22Rv1 (cell line): Measurements from ENCODE around the gene CCDC170.

Experiments used
- H3K27ac ChIP-seq: fragments of 450-650 bp; 2 replicates; pipeline ENCODE4 v1.5.1; 2017
- ZFX ChIP-seq: fragments of 450-650 bp; IDR thresholded peaks from 2 replicates; pipeline ENCODE4 v1.6.1; 2017; ENCODE audit warnings: antibody characterized with exemption, borderline replicate concordance
- TF ChIP-seq, protein P1 (sequence below): fragments of 450-650 bp; IDR thresholded peaks from 2 replicates; pipeline ENCODE4 v1.5.1; 2017; ENCODE audit warnings: mild to moderate bottlenecking

Gene CCDC170

DNA sequence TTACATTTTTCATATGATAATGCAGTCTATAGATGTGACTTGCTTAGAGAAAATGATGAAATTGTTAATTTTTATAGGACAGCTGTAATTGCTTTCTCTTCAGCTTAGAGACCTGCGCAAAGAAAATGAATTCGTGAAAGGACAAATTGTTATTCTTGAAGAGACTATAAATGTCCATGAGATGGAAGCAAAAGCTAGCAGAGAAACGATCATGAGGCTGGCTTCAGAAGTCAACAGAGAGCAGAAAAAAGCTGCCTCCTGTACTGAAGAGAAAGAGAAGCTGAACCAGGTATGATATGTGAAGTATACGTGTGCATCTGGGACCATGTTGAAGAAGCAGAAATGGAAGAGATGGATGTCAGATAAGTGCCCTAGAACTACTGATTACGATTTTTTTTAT lies 54.4 kb downstream of the CCDC170 start:
- no peak overlapping the region for H3K27ac ChIP-seq
- TF ChIP-seq, protein P1, sequence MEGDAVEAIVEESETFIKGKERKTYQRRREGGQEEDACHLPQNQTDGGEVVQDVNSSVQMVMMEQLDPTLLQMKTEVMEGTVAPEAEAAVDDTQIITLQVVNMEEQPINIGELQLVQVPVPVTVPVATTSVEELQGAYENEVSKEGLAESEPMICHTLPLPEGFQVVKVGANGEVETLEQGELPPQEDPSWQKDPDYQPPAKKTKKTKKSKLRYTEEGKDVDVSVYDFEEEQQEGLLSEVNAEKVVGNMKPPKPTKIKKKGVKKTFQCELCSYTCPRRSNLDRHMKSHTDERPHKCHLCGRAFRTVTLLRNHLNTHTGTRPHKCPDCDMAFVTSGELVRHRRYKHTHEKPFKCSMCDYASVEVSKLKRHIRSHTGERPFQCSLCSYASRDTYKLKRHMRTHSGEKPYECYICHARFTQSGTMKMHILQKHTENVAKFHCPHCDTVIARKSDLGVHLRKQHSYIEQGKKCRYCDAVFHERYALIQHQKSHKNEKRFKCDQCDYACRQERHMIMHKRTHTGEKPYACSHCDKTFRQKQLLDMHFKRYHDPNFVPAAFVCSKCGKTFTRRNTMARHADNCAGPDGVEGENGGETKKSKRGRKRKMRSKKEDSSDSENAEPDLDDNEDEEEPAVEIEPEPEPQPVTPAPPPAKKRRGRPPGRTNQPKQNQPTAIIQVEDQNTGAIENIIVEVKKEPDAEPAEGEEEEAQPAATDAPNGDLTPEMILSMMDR: no peak
- TF ChIP-seq ZFX: no peak

DNA sequence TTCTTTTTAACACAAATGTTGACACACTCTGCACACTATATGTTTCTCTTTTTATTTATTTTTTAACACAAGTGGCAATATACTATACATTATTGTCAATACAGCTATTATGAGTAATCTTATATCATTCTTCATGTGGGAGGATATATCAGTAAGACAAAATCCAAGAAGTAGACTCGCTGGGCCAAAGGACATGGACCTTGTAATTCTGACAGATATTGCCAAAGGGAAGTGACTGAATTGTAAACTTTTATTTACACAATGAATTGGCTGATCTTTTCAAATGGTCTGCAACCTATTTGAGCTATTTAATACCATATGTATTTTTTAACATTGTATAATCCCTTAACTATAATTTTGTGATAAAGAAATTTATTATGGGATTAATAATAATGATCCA lies 56.0 kb downstream of the CCDC170 start:
- TF ChIP-seq, protein P1: no peak
- no peak for TF ChIP-seq ZFX
- no peak overlapping the region for H3K27ac ChIP-seq

DNA sequence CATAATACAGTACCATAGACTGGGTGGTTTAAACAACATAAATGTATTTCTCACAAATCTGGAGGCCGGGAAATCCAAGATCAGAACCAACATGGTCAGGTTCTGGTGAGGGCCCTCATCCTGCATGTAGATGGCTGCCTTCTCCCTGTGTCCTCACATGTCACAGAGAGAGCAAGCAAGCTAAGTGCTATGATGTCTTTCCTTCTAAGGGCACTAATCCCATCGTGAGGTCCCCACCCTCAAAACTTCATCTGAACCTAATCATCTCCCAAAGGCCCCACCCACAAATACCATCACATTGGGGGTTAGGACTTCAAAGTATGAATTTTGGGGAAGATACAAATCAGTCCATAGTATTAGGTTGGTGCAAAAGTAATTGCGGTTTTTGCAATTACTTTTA lies 56.8 kb downstream of the CCDC170 start:
- no peak overlapping the region for H3K27ac ChIP-seq
- no peak for TF ChIP-seq ZFX
- TF ChIP-seq, protein P1: no peak

DNA sequence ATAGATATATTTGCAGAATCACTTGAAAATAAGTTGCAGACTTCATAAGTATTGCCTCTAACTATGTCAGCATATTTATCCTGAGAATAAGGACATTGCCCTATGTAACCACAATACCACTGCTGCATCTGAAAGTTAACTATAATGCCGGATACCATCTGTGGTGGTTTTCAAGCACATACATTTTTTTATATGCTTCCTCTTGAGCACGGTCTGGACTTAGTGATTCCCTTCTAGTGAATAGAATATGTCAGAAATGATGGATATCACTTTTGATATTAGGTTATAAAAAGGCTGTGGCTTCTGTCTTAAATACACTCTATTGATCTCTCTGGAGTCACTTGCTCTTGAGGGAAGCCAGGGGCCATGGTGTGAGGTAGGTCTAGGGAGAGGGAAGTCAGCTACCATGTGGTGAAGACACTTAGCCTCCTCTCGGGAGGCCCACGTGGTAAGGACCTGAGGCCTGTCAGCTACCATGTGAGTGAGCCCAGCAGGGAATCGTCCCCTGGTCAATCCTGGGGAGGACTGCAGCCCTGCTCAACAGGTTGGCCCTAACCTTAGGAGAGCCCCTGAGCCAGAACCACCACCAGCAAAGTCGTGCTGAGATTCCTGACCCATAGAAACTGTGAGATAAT lies 57.5 kb downstream of the CCDC170 start:
- H3K27ac ChIP-seq: no peak overlapping the region
- TF ChIP-seq, protein P1: no peak
- TF ChIP-seq ZFX: no peak

DNA sequence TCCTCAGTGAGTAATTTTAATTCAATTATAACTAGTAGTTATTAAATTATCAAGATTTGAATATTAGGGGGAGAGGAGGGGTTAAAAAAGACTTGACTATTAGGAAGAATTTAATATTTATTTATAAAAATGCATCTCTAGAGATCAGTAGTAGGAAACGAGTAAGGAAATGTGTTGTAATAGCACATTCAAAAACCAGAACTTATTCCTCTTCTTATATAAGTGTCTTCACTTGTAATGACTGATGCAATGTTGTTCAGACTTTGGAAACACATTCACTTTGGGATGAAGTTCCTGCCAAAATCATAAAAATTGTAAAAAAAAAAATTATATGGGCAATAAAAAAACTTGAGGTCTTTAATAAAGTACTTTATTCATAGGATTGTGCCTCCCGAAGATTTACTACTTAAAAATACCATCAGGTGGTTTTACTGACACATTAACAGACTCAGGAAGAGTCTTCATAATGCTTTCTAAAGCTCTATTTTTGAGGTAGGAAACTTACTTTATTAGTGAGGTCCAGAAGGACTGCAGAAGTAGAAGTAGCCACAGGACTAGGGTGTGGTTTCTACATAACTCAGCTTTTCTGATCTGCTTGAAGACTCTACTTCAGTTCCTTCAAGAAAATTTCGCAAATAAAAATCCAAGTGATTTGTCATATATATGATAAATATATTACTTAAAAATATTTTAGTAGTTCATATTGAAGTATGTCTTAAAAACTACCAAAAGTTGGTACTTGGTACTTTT lies 59.8 kb downstream of the CCDC170 start:
- H3K27ac ChIP-seq: no peak overlapping the region
- no peak for TF ChIP-seq ZFX
- TF ChIP-seq, protein P1: no peak

DNA sequence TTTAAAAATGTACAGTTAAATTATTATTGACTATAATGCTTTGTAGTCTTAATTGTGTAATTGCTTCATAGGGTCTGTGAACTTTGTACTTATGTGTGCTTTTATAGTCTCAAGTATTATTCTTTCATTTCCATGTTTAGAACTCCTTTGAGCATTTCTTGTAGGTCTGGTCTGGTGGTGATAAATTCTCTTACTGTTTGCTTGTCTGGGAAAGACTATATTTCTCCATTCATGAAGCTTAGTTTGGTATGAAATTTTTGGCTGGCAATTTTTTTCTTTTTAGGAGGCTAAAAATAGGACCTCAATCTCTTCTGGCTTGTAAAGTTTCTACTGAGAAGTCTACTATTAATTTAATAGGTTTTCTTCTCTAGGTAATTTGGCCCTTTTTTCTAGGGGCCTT lies 67.4 kb downstream of the CCDC170 start:
- H3K27ac ChIP-seq: no peak overlapping the region

DNA sequence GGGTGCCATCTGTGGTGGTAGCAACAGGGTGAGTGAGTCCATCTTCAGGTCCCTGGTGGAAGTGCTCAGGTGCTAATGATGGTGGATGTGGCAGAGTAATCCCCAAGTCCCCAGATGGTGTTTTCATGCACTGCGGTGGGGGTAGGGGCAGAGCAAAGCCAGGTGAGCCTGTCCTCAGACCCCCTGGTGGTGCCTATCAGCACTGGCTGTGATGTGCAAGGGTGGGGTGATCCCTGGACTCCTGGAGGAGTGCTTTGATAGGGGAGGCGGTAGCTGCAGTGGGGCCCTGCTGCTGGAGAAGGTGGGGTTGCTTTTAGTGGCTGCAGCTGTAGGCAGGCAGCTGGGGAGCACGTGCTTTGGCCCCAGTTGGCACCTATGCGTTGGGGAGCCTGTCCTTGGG lies 70.8 kb downstream of the CCDC170 start:
- no peak for TF ChIP-seq ZFX
- TF ChIP-seq, protein P1: no peak
- no peak overlapping the region for H3K27ac ChIP-seq

More for the DNA sequence above, 67.4 kb downstream of the CCDC170 start:
- no peak for TF ChIP-seq ZFX
- TF ChIP-seq, protein P1: no peak
